ENCODE results near the gene MEFV. TPM values are rescaled to one million over a fixed set of nuclear protein-coding genes. Genes with fewer than 3 reads are reported as not detected.

Gene MEFV
- polyA plus RNA-seq, 3 donors = 37.7 to 78.0 (median 73.2) TPM

- Mint-ChIP-seq H3K4me1 (peaks cover 22% of the 10 kb centered on the region), H3K9me3 (peaks cover 14 to 66% (median 52%) of the 10 kb centered on the region in 7 donors), H3K27me3 (ENCODE audit: low read depth in 3 of 3) (peaks cover 66 to 95% (median 93%) of the 10 kb centered on the region in 3 donors), H3K36me3 (peaks cover 12 to 13% of the 10 kb centered on the region in 2 donors), H3K27ac (no peak overlapping the region), H3K4me3 (peak overlapping the region in 1 of 2 donors; percentile 83)
- Histone ChIP-seq H3K27ac (ENCODE audit: low read depth in 1 of 2, low read length in 2 of 2) (no peak overlapping the region), H3K9ac (ENCODE audit: insufficient read depth, low read length, poor library complexity, severe bottlenecking) (no peak overlapping the region), H3K27me3 (ENCODE audit: control insufficient read depth in 2 of 2, insufficient read depth in 2 of 2, low read length in 2 of 2) (peaks cover 53 to 91% of the 10 kb centered on the region in 2 donors), H3K36me3 (replicated peaks in 1 of 2; ENCODE audit: control insufficient read depth in 1 of 2, insufficient read depth in 2 of 2, low read length in 2 of 2) (no peaks in the 10 kb centered on the region), H3K4me2 (replicated peaks; ENCODE audit: extremely low read depth, low read length, poor library complexity, severe bottlenecking) (no peak overlapping the region), H3K79me2 (ENCODE audit: insufficient read depth, low read length) (no peaks in the 10 kb centered on the region), H3K9me3 (replicated peaks in 1 of 2; ENCODE audit: control insufficient read depth in 1 of 2, insufficient read depth in 1 of 2, low read length in 2 of 2) (peaks cover 23 to 63% of the 10 kb centered on the region in 2 donors), H4K20me1 (ENCODE audit: insufficient read depth, low read length) (no peaks in the 10 kb centered on the region), H3K4me1 (ENCODE audit: control insufficient read depth in 1 of 2, insufficient read depth in 2 of 2, low read length in 2 of 2) (peaks cover 12 to 15% of the 10 kb centered on the region in 2 donors), H3K4me3 (replicated peaks in 1 of 3; ENCODE audit: low read depth in 2 of 3, low read length in 3 of 3) (no peak overlapping the region), H2AFZ (ENCODE audit: insufficient read depth, low read depth, low read length, poor library complexity, severe bottlenecking) (no peak overlapping the region)
- 74% methylated on average over 46 of the region's 49 CpGs for WGBS (ENCODE audit: insufficient coverage)
- DNase-seq = no peak
- intact Hi-C loops (cut with micrococcal nuclease) = loop anchor here in 1 of 2 donors (1.0 kb wide), 1 partner anchor 31 kb away; no protein-coding TSS in a partner anchor
- TF ChIP-seq CTCF (IDR thresholded peaks at IDR 0.05) = no peak
Observed at GRCh38 chr16:3193221-3194212, 62.9 kb downstream of the MEFV start.

GRCh38 chr16:3192476-3193019 is 63.9 kb downstream of the MEFV start:
- H3K79me2 ChIP-seq (ENCODE audit: insufficient read depth, low read length) = no peaks in the 10 kb centered on the region
- peaks cover 17 to 20% of the 10 kb centered on the region in 2 donors for H3K4me1 ChIP-seq (ENCODE audit: control insufficient read depth in 1 of 2, insufficient read depth in 2 of 2, low read length in 2 of 2)
- H4K20me1 ChIP-seq (ENCODE audit: insufficient read depth, low read length) = no peaks in the 10 kb centered on the region
- no peak overlapping the region for H2AFZ ChIP-seq (ENCODE audit: insufficient read depth, low read depth, low read length, poor library complexity, severe bottlenecking)
- H3K9ac ChIP-seq (ENCODE audit: insufficient read depth, low read length, poor library complexity, severe bottlenecking) = no peak overlapping the region
- Mint-ChIP-seq H3K4me3 (peak overlapping the region in 1 of 2 donors; percentile 83), H3K9me3 (peaks cover 16 to 68% (median 60%) of the 10 kb centered on the region in 7 donors), H3K27me3 (ENCODE audit: low read depth in 3 of 3) (peaks cover 72 to 98% (median 96%) of the 10 kb centered on the region in 3 donors), H3K4me1 (peaks cover 29% of the 10 kb centered on the region), H3K27ac (no peak overlapping the region), H3K36me3 (peaks cover 13 to 20% of the 10 kb centered on the region in 2 donors)
- no peak overlapping the region for H3K27ac ChIP-seq (ENCODE audit: low read depth in 1 of 2, low read length in 2 of 2)
- no peak overlapping the region for H3K4me2 ChIP-seq (replicated peaks; ENCODE audit: extremely low read depth, low read length, poor library complexity, severe bottlenecking)
- DNase-seq = no peak
- no peak for TF ChIP-seq CTCF (IDR thresholded peaks at IDR 0.05)
- H3K27me3 ChIP-seq (ENCODE audit: control insufficient read depth in 2 of 2, insufficient read depth in 2 of 2, low read length in 2 of 2) = peaks cover 61 to 95% of the 10 kb centered on the region in 2 donors
- 49% methylated on average over 32 of the region's 36 CpGs for WGBS (ENCODE audit: insufficient coverage)
- no peaks in the 10 kb centered on the region for H3K36me3 ChIP-seq (replicated peaks in 1 of 2; ENCODE audit: control insufficient read depth in 1 of 2, insufficient read depth in 2 of 2, low read length in 2 of 2)
- intact Hi-C loops (cut with micrococcal nuclease) = no loop called here
- no peak overlapping the region for H3K4me3 ChIP-seq (replicated peaks in 1 of 3; ENCODE audit: low read depth in 2 of 3, low read length in 3 of 3)
- peaks cover 23 to 70% of the 10 kb centered on the region in 2 donors for H3K9me3 ChIP-seq (replicated peaks in 1 of 2; ENCODE audit: control insufficient read depth in 1 of 2, insufficient read depth in 1 of 2, low read length in 2 of 2)
